ENCODE results near the gene CD82.
"Not testable (repeated sequence)": the region's sequence is repeated elsewhere in the genome, so short reads cannot be mapped to it uniquely, and the experiment has no call there.

CD82 gene

GRCh38 chr11:44631831-44632230 lies 66.4 kb downstream of the CD82 start:
- no peak for DNase-seq (ENCODE audit: low read depth in 2 of 2)

- DNase-seq (ENCODE audit: low read depth in 2 of 2): no peak
Observed at GRCh38 chr11:44632466-44633123, 67.1 kb downstream of the CD82 start.

- DNase-seq (ENCODE audit: low read depth in 2 of 2): no peak
Observed at GRCh38 chr11:44633641-44634040, 68.2 kb downstream of the CD82 start.

- DNase-seq (ENCODE audit: low read depth in 2 of 2): no peak
Observed at GRCh38 chr11:44634401-44635281, 69.2 kb downstream of the CD82 start.

- no peak for DNase-seq (ENCODE audit: low read depth in 2 of 2)
Observed at GRCh38 chr11:44637487-44637886, 72.0 kb downstream of the CD82 start.

- DNase-seq (ENCODE audit: low read depth in 2 of 2): no peak
Observed at GRCh38 chr11:44638032-44638431, 72.6 kb downstream of the CD82 start.

- DNase-seq (ENCODE audit: low read depth in 2 of 2): no peak
Observed at GRCh38 chr11:44643217-44643616, 77.8 kb downstream of the CD82 start.

- DNase-seq (ENCODE audit: low read depth in 2 of 2): no peak
Observed at GRCh38 chr11:44645827-44646226, 80.4 kb downstream of the CD82 start.

- not testable (repeated sequence) for DNase-seq (ENCODE audit: low read depth in 2 of 2)
Observed at GRCh38 chr11:44647255-44647955, 81.9 kb downstream of the CD82 start.

GRCh38 chr11:44648109-44648508 lies 82.6 kb downstream of the CD82 start:
- DNase-seq (ENCODE audit: low read depth in 2 of 2): no peak

- DNase-seq (ENCODE audit: low read depth in 2 of 2): no peak
Observed at GRCh38 chr11:44651535-44652155, 86.2 kb downstream of the CD82 start.

- no peak for DNase-seq (ENCODE audit: low read depth in 2 of 2)
Observed at GRCh38 chr11:44652901-44653644, 87.6 kb downstream of the CD82 start.

- DNase-seq (ENCODE audit: low read depth in 2 of 2): no peak
Observed at GRCh38 chr11:44654057-44654456, 88.6 kb downstream of the CD82 start.

GRCh38 chr11:44654596-44654995 lies 89.1 kb downstream of the CD82 start:
- DNase-seq (ENCODE audit: low read depth in 2 of 2): no peak

GRCh38 chr11:44657836-44658505 lies 92.5 kb downstream of the CD82 start:
- DNase-seq (ENCODE audit: low read depth in 2 of 2): no peak

GRCh38 chr11:44658506-44658850 lies 93.0 kb downstream of the CD82 start:
- no peak for DNase-seq (ENCODE audit: low read depth in 2 of 2)

GRCh38 chr11:44659641-44660040 lies 94.2 kb downstream of the CD82 start:
- no peak for DNase-seq (ENCODE audit: low read depth in 2 of 2)

GRCh38 chr11:44660535-44660934 lies 95.1 kb downstream of the CD82 start:
- not testable (repeated sequence) for DNase-seq (ENCODE audit: low read depth in 2 of 2)

- DNase-seq (ENCODE audit: low read depth in 2 of 2): no peak
Observed at GRCh38 chr11:44661311-44661717, 95.9 kb downstream of the CD82 start.
